HG02840 (cell line): ENCODE results near the gene RBP3.
"Not testable (repeated sequence)": the region's sequence is repeated elsewhere in the genome, so short reads cannot be mapped to it uniquely, and the experiment has no call there.

Experiments used
- ATAC-seq: cut with Tn5 transposase; IDR thresholded peaks from one replicate; pipeline ENCODE4 v1.9.1; 2021; ENCODE audit warnings: mild to moderate bottlenecking, moderate library complexity, moderate number of reproducible peaks; ENCODE audit not compliant: unreplicated experiment, low FRiP score

RBP3 gene

GRCh38 chr10:47386104-47386503 lies 37.9 kb downstream of the RBP3 start:
- ATAC-seq, result not testable (repeated sequence)

GRCh38 chr10:47388879-47389278 lies 40.7 kb downstream of the RBP3 start:
- ATAC-seq, result no peak

- ATAC-seq, result no peak
These were observed 41.5 kb downstream of the RBP3 start for GRCh38 chr10:47389619-47390018.

GRCh38 chr10:47396311-47396717 lies 48.2 kb downstream of the RBP3 start:
- no peak for ATAC-seq

GRCh38 chr10:47397256-47397655 lies 49.1 kb downstream of the RBP3 start:
- ATAC-seq, result no peak

GRCh38 chr10:47400251-47400650 lies 52.1 kb downstream of the RBP3 start:
- ATAC-seq, result no peak

GRCh38 chr10:47400786-47401185 lies 52.6 kb downstream of the RBP3 start:
- no peak for ATAC-seq

- no peak for ATAC-seq
These were observed 53.0 kb downstream of the RBP3 start for GRCh38 chr10:47401210-47401609.

- no peak for ATAC-seq
These were observed 53.9 kb downstream of the RBP3 start for GRCh38 chr10:47401874-47402640.

- no peak for ATAC-seq
These were observed 54.6 kb downstream of the RBP3 start for GRCh38 chr10:47402641-47403301.

GRCh38 chr10:47403446-47404318 lies 55.5 kb downstream of the RBP3 start:
- ATAC-seq, result no peak

- ATAC-seq, result no peak
These were observed 56.3 kb downstream of the RBP3 start for GRCh38 chr10:47404446-47404845.

GRCh38 chr10:47404937-47405336 lies 56.8 kb downstream of the RBP3 start:
- ATAC-seq, result no peak

GRCh38 chr10:47405857-47406547 lies 57.8 kb downstream of the RBP3 start:
- no peak for ATAC-seq

GRCh38 chr10:47406548-47406869 lies 58.3 kb downstream of the RBP3 start:
- ATAC-seq, result no peak

- no peak for ATAC-seq
These were observed 58.9 kb downstream of the RBP3 start for GRCh38 chr10:47406870-47407691.
